Right renal cortex interstitium (tissue), 3 donors: ENCODE data around the gene ETFDH. TPM values are rescaled to one million over a fixed set of nuclear protein-coding genes. Genes with fewer than 3 reads are reported as not detected.
"Not testable (repeated sequence)": the region's sequence is repeated elsewhere in the genome, so short reads cannot be mapped to it uniquely, and the experiment has no call there.

Experiments
- DNase-seq, 3 donors: peaks; one replicate each; pipeline ENCODE4 v3.0.0-alpha.2; 2013; ENCODE audit warnings: low read depth in 3 of 3, low spot score in 2 of 3
- polyA plus RNA-seq, 3 donors: library from polyadenylated mRNA; unstranded; fragments of 120-200 nt; gene quantifications; one replicate each; pipeline ENCODE4 v1.2.1, GENCODE V29; 2013; ENCODE audit not compliant: insufficient read length in 3 of 3

Gene ETFDH
- polyA plus RNA-seq, 3 donors = 27.4 to 34.0 (median 31.8) TPM

DNA sequence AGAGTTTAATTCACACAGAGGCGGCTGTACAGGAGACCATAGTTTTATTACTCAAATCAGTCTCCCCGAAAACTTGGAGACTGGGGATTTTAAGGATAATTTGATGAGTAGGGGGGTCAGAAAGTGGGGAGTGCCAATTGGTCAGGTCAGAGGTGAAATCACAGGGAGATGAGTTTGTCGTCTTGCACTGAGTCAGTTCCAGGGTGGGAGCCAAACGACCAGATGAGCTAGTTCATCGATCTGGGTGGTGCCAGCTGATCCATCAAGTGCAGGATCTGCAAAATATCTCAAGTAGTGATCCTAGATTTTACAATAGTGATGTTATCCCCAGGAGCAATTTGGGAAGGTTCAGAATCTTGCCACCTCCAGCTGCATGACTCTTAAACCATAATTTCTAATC, 4.0 kb downstream of the ETFDH start:
- no peak for DNase-seq

DNA sequence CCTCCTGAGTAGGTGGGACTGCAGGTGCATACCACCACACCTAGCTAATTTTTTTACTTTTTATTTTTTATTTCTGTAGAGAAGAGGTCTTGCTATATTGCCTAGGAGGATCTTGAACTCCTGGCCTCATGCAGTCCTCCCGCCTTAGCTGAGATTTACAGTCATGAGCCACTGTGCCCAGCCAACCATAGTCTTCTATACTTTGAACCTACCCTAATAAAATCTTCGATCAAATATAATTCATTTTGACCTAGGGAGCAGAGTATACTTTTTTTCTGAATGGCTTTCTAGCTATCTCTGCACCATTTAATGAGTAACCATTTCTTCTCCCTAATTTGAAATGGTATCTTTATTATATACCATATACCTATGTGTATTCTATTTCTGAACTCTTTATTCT, 6.7 kb downstream of the ETFDH start:
- DNase-seq = no peak

DNA sequence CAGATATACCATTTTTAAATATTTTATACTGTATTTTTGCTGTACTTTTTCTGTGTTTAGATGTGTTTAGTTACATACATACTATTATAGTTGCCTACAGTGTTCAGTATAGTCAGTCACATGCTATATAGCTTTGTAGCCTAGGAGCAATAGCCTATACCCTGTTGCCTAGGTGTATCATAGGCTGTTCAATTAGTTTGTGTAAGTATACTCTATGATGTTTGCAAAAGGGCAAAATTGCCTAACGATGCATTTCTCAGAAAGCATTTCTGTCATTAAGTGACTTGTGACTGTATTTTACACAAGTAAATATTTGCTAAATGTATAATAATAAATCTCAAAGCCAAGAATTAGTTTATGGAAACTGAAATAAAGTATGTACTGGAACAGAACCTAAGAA, 9.5 kb downstream of the ETFDH start:
- no peak for DNase-seq

DNA sequence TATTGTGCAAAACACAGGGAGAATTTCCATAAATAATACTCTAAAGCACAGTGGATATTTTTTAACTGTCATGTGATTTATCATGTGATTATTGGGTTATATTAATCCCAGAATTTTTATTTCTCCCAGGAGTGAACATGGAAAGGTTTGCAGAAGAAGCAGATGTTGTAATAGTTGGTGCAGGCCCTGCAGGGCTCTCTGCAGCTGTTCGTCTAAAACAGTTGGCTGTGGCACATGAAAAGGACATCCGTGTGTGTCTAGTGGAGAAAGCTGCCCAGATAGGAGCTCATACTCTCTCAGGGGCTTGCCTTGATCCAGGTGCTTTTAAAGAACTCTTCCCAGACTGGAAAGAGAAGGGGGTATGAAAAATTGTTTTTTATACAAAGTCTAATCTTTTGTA, 10.0 kb downstream of the ETFDH start:
- DNase-seq = no peak

DNA sequence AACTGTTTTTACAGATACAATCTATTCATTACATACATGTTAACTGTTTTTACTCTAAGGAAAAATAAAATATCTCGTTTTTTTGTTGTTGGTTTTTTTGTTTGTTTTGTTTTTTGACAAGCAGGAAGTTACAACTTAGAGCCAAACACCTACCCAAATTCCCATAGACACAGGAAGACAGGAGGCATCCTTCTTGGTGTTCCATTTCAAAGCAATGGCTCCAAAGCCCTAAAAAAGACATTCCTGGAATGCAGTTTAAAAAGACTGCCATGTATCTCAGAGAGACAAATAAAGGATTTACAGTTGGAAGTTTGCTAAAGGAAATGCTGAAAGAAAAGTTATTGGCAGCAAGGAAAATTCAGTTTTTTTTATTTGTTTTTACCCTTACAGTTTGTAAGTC, 16.7 kb downstream of the ETFDH start:
- DNase-seq = no peak

DNA sequence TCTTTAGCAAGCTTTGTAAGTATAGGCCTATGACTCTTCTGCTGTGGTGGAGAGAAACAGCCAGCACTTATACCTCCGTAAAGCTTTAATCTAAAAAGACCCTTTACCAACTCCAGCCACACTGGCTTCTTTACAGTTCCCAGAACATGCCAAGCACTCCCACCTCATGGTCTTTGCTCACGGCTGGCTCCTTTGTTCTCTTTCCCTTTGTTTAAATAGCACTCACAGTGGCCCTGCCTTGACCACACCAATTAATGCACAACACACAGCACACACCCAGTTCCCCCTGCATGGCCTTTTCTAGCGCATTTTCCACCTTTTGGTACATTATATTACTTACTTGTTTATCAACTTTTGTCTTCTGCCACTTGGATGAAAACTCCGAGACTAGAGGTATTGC, 32.2 kb downstream of the ETFDH start:
- DNase-seq = no peak

DNA sequence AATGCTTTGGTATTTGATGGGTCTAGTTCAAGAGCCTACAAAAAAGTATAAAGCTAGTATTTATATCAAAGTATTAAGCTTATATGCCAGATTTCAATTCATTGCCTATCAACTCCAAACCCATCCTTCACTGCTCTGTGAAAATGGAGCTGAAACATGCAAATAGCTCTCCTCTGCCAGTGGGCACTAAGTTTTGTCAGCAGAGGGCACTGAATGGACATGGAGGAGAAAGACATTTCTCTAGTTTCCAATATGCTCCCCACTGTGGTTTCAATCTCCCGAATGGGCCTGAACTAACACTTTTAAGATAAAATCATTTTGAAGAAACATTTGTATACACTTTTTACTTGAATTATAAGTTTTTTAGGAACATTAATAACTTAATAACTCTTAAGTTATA, 38.7 kb downstream of the ETFDH start:
- no peak for DNase-seq

DNA sequence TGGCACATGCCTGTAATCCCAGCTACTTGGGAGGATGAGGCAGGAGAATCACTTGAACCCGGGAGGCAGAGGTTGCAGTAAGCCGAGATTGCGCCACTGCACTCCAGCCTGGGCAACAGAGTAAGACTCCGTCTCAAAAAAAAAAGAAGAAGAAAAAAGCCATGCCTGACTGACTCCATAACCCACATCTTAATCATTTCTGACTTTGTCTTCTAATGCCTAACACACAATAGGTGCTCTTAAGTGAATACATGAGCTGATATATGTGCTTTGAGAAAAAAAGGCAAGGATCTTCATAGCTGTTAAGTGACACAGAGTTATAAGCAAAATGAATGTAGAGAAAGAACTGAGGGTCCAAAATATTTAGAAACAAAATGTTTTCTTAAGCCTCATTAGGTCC, 40.5 kb downstream of the ETFDH start:
- not testable (repeated sequence) for DNase-seq

DNA sequence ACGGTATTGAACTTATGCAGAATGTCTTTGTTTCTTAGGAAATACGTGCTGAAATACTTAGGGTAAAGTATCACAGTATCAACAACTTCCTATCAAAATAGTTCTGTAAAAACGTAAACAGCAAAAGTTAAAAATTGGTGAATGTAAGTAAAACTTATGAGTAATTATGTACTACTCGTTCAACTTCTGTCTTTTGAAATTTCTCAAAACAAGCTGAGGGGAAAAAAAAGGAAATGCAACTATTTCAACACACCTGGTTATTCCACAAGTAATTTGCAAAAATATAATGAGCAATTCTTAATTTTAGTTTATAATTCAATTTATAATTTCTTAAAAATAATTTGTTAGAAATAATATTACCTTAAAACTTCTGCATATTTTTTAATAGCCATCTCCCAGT, 42.8 kb downstream of the ETFDH start:
- DNase-seq = no peak

DNA sequence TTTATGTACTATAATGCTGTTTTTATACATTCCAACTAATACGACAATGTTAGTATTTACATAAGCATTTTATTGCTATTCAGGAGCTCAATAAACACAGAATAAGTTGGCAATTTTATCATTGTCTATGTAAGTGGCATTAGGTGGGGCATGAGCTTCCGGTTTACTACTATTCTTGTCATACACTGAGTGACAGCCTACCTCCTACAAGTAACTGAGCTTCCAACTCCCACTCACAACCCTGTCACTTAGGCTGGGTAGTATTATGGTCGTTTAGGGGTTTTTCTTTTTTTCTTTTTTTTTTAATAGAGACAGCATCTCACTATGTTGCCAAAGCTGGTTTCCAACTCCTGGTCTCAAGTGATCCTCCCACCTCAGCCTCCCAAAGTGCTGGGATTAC, 43.7 kb downstream of the ETFDH start:
- DNase-seq = no peak

DNA sequence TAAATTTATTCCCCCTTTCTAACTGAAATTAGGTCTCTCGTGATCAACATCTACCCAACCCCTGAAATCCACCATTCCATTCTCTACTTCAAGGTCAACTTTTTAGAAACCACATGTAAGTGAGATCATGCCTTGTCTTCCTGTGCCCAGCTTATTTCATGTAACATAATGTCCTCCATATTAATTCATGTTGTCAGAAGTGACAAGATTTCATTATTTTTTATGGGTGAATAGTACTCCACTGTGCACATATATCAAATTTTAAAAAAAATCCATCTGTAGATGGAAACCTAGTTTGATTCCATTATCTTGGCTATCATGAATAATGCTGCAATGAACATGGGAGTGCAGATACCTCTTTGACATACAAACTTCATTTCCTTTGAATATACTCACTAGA, 49.6 kb downstream of the ETFDH start:
- DNase-seq = no peak

DNA sequence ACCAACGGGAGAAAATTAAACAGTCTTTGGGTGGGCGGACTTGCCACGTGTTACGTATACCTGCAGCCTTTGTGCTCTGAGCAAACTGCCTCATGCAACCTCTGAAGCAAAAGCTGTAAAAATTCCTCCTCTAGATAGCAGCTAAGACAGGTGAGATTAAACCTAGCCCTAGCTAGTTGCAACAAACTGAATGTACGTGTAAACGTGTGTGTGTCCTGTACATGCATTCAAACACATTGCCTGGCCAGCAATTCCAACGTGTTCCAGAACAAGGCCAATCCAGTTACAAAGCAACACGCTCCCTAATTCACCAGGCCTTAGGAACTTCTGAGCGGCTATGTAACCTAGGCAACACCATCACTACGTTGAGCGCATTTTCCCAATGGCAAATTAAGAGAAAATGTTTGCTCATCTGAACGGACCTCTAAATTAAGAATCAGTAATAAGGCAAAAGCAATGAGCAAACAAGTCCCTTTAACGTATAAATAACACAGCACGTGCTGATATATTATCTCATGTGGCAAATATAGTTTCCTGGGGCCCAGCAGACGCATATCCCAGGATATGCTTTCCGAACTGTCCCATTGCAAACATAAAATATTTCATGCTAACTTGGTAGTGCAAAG, 50.3 kb downstream of the ETFDH start:
- peak in 2 of 3 donors; percentile 23 to 26 for DNase-seq

DNA sequence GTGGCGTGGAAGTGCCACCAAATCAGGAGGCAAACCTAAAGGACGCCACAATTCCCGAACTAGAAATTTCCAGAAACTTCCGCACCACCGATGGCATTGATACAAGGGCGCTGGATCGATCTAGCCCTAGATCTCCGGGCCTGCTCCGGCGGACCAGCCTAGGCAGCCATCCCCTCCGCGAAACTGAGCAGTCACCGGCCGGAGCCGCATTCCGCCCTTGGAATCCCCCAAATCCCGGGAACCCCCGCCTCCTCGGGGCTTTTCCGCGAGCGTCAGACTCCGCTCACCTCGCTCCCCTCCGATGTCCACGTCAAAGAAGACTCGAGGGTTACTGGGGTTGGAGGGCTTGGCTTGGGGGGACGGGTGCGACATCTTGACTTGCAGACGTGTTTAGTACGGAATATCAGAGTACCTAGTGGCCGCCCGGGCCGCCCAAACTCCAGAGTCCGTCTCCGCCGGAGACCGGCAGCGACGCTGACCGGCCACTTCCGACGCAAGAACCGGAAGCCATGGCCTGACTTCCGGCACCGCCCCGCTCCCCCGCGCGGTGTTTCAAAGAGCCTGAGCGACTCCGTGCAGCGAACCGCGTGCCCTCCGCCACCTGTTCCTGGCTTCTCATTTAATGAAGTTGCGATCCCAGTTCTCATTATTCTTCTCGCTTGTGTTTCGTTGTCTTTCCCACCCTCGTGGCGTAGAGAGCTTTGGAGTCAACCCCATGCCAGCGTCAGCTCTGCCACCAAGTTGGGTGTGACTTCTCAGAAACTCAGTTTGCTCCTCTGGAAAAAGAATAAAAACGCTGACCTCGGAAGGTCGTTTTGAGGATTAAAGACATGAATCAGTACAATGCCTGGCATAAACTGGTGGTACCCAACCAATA, 51.1 kb downstream of the ETFDH start, which contains the start of gene PPID:
TSS of gene PPID (minus strand) at position 480 of the 877 bp plus-strand sequence. CDS start at position 372, 108 bp downstream.
- peak; percentile 65 to 70 (median 69) for DNase-seq

DNA sequence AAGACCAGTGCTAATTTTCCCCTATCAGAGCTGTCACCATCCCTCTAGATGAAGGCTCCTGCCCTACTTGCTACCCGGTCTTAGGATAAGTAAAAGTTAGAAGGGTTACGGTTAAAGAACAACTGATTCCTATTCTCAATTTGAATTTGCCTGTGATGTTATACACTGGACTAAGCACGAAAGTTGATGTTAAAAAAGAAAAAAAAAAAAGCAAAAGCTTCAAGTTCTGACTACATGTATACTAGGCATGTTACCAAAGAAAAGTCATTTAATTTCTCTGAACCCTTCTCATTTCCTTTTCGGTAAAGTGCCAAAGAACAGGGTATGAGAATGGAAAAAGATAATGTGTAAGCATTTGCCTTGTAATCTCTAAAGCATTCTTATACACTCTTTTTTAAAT, 52.5 kb downstream of the ETFDH start:
- DNase-seq = no peak

DNA sequence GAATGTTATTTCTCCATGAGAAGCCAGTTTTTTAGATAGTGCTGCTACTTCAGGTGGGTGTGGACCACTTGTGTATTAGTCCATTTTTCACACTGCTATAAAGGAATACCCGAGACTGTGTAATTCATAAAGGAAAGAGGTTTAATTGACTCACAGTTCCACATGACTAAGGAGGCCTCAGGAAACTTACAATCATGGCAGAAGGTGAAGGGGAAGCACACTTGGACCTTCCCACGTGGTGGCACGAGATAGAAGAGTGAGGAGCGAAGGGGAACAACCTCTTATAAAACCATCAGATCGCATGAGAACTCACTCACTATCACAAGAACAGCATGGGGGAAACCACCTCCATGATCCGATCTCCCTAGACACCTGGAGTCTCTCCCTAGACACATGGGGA, 54.5 kb downstream of the ETFDH start:
- DNase-seq = no peak

DNA sequence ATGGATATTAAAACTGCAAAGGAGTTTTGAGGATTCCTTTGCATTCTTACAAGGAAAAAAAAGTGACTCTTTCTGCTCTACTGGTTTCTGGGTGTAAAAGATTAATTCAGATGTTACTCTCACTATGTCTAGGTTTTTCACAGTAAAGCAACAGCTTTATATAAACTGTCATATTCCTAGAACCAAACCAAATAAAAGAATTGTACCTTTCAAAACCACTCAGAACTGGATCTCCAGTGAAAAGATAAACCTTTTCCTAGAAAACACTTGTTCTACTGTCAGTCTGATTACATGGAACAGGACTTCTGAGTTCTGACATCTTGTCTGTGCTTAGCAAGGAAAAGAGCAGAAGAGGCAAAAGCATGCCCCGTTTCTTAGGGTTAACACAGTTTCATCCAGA, 56.1 kb downstream of the ETFDH start:
- no peak for DNase-seq

DNA sequence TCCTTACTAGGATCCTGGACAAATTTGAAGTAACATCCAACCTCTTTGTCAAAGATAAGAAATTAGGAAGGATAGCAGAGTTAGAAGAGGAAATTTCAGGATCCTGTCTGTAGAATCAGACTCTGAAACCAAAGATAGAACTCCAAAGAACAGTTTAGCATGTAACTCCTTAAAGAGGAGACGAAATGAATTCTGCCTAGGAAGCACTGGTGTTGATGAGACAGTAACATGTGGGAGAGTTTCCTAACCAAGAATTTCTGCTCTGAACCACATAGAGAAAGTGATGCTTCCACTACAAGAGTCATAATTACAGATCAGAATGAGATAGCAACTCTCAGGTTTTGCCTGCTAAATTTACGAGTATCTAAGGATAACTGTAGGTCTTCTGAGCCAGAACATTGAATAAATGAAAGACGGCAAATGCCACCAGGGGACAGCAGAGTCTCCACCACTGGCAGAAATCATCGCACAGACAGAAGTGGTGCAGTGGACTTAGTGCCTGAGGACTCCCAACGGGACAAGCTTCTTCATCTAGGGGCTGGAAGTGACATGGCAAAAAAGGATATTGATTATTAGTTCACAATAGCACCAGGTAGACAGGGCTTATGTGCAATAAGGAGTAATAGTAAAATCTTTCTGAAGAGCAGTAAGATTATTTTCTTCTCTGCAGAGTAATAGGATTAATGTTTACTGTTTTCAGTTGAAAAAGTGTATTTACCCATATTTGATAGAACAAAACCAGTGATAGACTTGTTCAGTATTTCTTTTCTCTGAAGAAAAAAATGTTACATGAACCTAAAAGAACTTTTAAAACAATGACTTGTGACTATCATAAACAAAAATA, 57.8 kb downstream of the ETFDH start:
- peak in 2 of 3 donors; percentile 27 to 40 for DNase-seq

DNA sequence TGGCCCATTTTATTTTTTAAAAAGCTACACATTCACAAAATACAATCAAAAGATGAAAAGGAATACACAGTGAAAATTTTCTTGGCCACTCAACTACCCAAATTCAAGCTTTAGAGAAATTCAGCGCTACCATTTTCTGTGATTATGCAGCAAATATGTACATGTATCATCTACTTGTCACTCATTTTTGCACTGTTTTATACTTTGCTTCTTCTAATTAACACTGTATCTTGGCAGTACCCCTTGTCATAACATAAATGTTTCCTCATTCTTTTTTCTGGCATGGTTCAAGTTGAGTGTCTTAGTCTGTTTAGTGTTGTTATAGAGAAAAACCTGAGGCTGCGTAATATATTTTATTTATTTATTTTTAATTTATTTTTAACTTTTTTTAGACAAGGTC, 66.8 kb downstream of the ETFDH start:
- DNase-seq = no peak

DNA sequence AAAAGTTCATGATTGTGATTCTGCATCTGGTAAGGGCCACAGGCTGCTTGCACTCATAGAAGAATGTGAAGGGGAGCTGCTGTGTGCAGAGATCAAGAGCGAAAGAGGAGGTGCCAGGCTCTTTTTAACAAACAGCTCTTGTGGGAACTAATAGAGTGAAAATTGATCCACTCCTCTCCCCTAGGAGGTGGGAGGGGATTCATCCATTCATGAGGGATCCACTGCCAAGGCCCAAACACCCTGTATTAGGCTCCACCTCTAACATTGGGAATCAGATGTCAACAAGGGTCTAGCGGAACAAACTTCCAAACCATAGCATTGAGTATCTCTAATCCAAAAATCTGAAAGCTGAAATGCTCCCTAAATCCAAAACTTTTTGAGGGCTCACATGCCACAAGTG, 67.5 kb downstream of the ETFDH start:
- DNase-seq = no peak

DNA sequence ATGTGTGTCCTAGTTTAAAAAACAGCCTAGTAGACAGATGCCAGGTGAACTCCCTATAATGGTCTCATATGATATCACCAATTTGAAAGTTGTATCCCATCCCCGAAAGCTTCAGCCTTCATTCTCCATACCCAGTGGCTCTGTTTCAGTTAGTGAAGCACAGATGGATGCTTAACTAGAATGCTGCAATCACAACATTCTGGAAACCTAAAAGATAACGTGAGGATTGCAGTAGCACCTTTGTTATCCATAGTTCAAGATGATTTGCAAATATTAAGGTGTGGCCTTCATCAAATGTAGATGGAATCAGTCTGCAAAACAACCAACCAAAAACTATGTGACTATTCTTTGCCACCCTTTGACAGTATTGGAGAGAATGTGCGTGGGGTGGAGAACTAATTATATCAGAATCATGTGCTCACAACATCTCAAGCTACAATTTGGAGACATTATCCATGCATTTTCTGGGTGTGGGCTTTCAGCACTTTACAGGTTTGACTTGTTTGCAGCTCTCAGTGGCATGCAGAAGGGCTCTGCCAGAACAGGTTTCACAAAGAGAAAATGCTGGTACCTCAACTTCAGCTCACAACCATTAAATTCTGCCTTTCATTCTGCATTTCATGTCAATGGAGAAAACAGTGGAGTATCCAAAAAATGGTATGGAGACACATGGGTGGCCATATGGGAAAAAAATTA, 69.4 kb downstream of the ETFDH start:
- no peak for DNase-seq

DNA sequence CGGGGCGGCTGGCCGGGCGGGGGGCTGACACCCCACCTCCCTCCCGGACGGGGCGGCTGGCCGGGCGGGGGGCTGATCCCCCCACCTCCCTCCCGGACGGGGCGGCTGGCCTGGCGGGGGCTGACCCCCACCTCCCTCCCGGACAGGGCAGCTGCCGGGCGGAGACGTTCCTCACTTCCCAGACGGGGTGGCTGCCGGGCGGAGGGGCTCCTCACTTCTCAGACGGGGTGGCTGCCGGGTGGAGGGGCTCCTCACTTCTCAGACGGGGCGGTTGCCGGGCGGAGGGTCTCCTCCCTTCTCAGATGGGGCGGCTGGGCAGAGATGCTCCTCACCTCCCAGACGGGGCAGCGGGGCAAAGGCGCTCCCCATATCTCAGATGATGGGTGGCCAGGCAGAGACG, 74.4 kb downstream of the ETFDH start:
- DNase-seq = not testable (repeated sequence)
